ENCODE measurements around the gene SLC25A21.

GRCh38 chr14:36915081-36915480 is 257.3 kb downstream of the SLC25A21 start:
- TF ChIP-seq CREB1 (CRISPR knock-in tag; IDR thresholded peaks at IDR 0.05; ENCODE audit: low read depth) (no peak), CTCF (conservative IDR thresholded peaks at IDR 0.05; ENCODE audit: low read depth in 2 of 2) (no peak), POLR2AphosphoS5 (IDR thresholded peaks at IDR 0.05; ENCODE audit: low read depth) (no peak), EZH2 (IDR thresholded peaks at IDR 0.05; ENCODE audit: low read depth, unreplicated experiment) (no peak), REST (IDR thresholded peaks at IDR 0.05; ENCODE audit: unreplicated experiment) (no peak), ETS1 (IDR thresholded peaks at IDR 0.05) (no peak), EZH2phosphoT487 (IDR thresholded peaks at IDR 0.05; ENCODE audit: unreplicated experiment) (no peak), JUNB (IDR thresholded peaks at IDR 0.05; ENCODE audit: unreplicated experiment) (no peak), ZNF462 (CRISPR knock-in tag; IDR thresholded peaks at IDR 0.05) (no peak), STAT1 (IDR thresholded peaks at IDR 0.05; ENCODE audit: unreplicated experiment) (no peak)

Data from GM23338 (cell line).